Spleen (tissue), 11 donors: ENCODE measurements around the gene FTL. TPM values are rescaled to one million over a fixed set of nuclear protein-coding genes. Genes with fewer than 3 reads are reported as not detected.
"Not testable (repeated sequence)": the region's sequence is repeated elsewhere in the genome, so short reads cannot be mapped to it uniquely, and the experiment has no call there.

Experiments
- DNase-seq: peaks from one replicate; pipeline ENCODE4 v3.0.0-alpha.2; 2020
- H3K27ac ChIP-seq, 8 donors: fragments of 200-600 bp; sonication (generic) in 7 of 8; 1 replicate in 4 of 8; 2 replicates in 4 of 8; pipeline versions ENCODE4 v1.5.0 to v1.8.0; 2016 to 2021; ENCODE audit warnings: inconsistent platforms in 4 of 8, mild to moderate bottlenecking in 4 of 8, moderate library complexity in 1 of 8
- H3K27me3 ChIP-seq, 7 donors: fragments of 200-600 bp; sonication (generic) in 6 of 7; replicated peaks in 1 of 7; 1 replicate in 4 of 7; 2 replicates in 3 of 7; pipeline versions ENCODE4 v1.5.0 to v1.8.0; 2016 to 2021; ENCODE audit warnings: inconsistent platforms in 3 of 7, mild to moderate bottlenecking in 1 of 7
- H3K36me3 ChIP-seq, 6 donors: fragments of 200-600 bp; sonication (generic) in 5 of 6; 1 replicate in 4 of 6; 2 replicates in 2 of 6; pipeline versions ENCODE4 v1.5.0 to v1.8.0; 2016 to 2021; ENCODE audit warnings: inconsistent platforms in 2 of 6
- H3K4me1 ChIP-seq, 6 donors: fragments of 200-600 bp; sonication (generic) in 5 of 6; 1 replicate in 3 of 6; 2 replicates in 3 of 6; pipeline versions ENCODE4 v1.5.0 to v1.8.0; 2016 to 2021; ENCODE audit warnings: inconsistent platforms in 3 of 6
- H3K4me3 ChIP-seq, 8 donors: fragments of 200-600 bp; sonication (generic) in 7 of 8; 1 replicate in 4 of 8; 2 replicates in 4 of 8; pipeline versions ENCODE4 v1.5.0 to v1.8.0; 2016 to 2021; ENCODE audit warnings: inconsistent platforms in 4 of 8, mild to moderate bottlenecking in 4 of 8, moderate library complexity in 2 of 8
- H3K9me3 ChIP-seq, 8 donors: fragments of 200-600 bp; sonication (generic) in 7 of 8; 1 replicate in 4 of 8; 2 replicates in 4 of 8; pipeline versions ENCODE4 v1.5.0 to v1.8.0; 2016 to 2021; ENCODE audit warnings: inconsistent platforms in 4 of 8
- POLR2A ChIP-seq, 3 donors: fragments of 450-650 bp; IDR thresholded peaks; one replicate each; pipeline ENCODE4 v1.5.1; 2017; ENCODE audit warnings: antibody characterized with exemption in 3 of 3, mild to moderate bottlenecking in 1 of 3
- POLR2AphosphoS5 ChIP-seq, 3 donors: sonication (generic); formaldehyde crosslinking; IDR thresholded peaks; one replicate each; pipeline ENCODE4 v1.5.1; 2017; ENCODE audit warnings: antibody characterized with exemption in 3 of 3
- WGBS, 5 donors: extraction: QIAGEN DNeasy Blood & Tissue Kit in 3 of 5; methylation state at CpG; one replicate each; pipeline versions ENCODE4 v1.1.5 to v1.1.7; 2013 to 2018; 5-methylcytosine and 5-hydroxymethylcytosine counted together
- intact Hi-C: fragments of 100-400 bp; cut with DNase I; formaldehyde crosslinking; loops from one replicate; pipeline ENCODE4 v1.15.0; 2023; ENCODE audit warnings: low total_unique reads
- polyA plus RNA-seq, 3 donors: library from polyadenylated mRNA; stranded (reverse); fragments of 200-250 nt; gene quantifications; one replicate each; pipeline ENCODE4 v1.2.1, GENCODE V29; 2013
- total RNA-seq, 7 donors: library from RNA; depleted of rRNA in 3 of 7; stranded (reverse); fragments of >200 nt in 3 of 7; fragmentation: NEBNext Ultra II Directional in 4 of 7; extraction: Animal tissue kit (Norgen Biotek cat#: 25700) in 4 of 7; gene quantifications; one replicate each; pipeline versions ENCODE4 v1.1.0 to v1.2.1, GENCODE V29; 2016 to 2021
- TF ChIP-seq, protein P1 (sequence below), 11 experiments: fragments of 200-600 bp in 7 of 11; fragments of 450-650 bp in 4 of 11; sonication (generic) in 4 of 11; IDR thresholded peaks in 8 of 11; conservative IDR thresholded peaks in 3 of 11; 1 replicate in 7 of 11; 2 replicates in 4 of 11; pipeline versions ENCODE4 v1.4.0 to v1.8.0; 2016 to 2021; ENCODE audit warnings: antibody characterized with exemption in 11 of 11, inconsistent platforms in 4 of 11, mild to moderate bottlenecking in 1 of 11
- donor health status: healthy with polysubstance abuse.
- donor health status: DM: no; HTN: no; CAD: no; lungs with moderate emphysema.
- donor health status: DM: no; HTN: no; CAD: no.
- donor health status: Bipolar disorder and iron deficiency.
- donor health status: healthy.
- donor health status: DM: no; HTN: no; CAD: no.
- donor health status: DM: yes; HTN: yes; CAD: no.

Gene FTL
- total and polyA plus RNA-seq, 10 donors, result 4,960 to 14,078 (median 7,397) TPM

DNA sequence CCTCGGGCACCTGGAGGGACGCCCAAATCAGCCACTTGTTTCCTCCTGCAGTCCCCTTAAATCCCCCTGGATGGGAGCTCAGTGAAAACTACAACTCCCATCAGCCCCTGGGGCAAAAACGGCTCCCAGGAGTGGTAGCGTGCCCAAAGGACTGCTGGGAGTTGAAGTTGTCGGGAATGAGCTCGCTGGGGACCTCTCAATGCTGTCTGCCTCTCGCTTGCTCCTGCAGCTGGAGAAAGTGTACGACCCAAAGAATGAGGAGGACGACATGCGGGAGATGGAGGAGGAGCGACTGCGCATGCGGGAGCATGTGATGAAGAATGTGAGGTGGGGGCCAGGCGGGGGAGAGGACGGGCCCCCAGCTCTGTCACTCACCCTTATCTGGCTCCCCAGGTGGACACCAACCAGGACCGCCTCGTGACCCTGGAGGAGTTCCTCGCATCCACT, 46.3 kb upstream of the FTL start:
- peaks cover 0 to 7% (median 0%) of the 10 kb centered on the region in 6 donors for H3K4me1 ChIP-seq
- WGBS, 5 donors, result 87 to 95% (median 92%) methylated on average over 16 to 18 of the region's 18 CpGs
- intact Hi-C loops, result no loop called here
- H3K9me3 ChIP-seq, result no peaks in the 10 kb centered on the region
- H3K27me3 ChIP-seq, result no peaks in the 10 kb centered on the region
- no peak overlapping the region for H3K4me3 ChIP-seq
- no peak for DNase-seq
- TF ChIP-seq, protein P1, sequence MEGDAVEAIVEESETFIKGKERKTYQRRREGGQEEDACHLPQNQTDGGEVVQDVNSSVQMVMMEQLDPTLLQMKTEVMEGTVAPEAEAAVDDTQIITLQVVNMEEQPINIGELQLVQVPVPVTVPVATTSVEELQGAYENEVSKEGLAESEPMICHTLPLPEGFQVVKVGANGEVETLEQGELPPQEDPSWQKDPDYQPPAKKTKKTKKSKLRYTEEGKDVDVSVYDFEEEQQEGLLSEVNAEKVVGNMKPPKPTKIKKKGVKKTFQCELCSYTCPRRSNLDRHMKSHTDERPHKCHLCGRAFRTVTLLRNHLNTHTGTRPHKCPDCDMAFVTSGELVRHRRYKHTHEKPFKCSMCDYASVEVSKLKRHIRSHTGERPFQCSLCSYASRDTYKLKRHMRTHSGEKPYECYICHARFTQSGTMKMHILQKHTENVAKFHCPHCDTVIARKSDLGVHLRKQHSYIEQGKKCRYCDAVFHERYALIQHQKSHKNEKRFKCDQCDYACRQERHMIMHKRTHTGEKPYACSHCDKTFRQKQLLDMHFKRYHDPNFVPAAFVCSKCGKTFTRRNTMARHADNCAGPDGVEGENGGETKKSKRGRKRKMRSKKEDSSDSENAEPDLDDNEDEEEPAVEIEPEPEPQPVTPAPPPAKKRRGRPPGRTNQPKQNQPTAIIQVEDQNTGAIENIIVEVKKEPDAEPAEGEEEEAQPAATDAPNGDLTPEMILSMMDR (IDR thresholded peaks at IDR 0.05 in 8 of 11, conservative IDR thresholded peaks at IDR 0.05 in 3 of 11), result no peak
- peak in 2 of 3 donors; percentile 20 to 54 for TF ChIP-seq POLR2AphosphoS5 (IDR thresholded peaks at IDR 0.05)
- no peak overlapping the region for H3K27ac ChIP-seq
- peaks cover 2 to 100% (median 84%) of the 10 kb centered on the region in 6 donors for H3K36me3 ChIP-seq

DNA sequence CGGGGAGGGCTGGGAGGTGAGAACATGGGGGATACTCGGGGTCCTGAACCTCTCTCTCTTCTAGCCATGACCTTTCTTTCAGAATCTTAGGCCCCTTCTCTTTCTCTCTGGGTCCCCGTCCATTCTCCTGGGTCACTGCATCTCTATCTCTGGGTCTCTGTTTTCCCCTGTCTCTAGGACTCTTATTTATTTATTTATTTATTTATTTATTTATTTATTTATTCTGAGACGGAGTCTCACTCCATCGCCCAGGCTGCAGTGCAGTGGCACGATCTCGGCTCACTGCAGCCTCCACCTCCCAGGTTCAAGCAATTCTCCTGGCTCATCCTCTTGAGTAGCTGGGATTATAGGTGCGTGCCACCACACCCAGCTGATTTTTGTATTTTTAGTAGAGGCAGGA, 45.8 kb upstream of the FTL start:
- H3K27ac ChIP-seq, result not testable (repeated sequence)

DNA sequence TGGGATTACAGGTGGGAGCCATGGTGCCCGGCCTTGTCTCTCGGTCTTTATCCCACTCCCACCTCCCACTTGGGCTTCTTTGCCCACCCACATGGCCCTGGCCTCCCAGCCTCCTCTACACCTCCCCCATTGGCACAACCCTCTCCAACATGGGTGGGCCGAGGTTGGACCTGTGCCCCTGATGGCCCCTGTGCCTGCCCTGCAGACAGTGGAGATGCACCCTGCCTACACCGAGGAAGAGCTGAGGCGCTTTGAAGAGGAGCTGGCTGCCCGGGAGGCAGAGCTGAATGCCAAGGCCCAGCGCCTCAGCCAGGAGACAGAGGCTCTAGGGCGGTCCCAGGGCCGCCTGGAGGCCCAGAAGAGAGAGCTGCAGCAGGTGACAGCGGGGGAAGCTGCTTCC, 44.2 kb upstream of the FTL start:
- TF ChIP-seq POLR2AphosphoS5 (IDR thresholded peaks at IDR 0.05) (peak in 1 of 3 donors; percentile 57), POLR2A (IDR thresholded peaks at IDR 0.05) (no peak)
- TF ChIP-seq, protein P1 (IDR thresholded peaks at IDR 0.05 in 8 of 11, conservative IDR thresholded peaks at IDR 0.05 in 3 of 11), result no peak
- Histone ChIP-seq H3K4me1 (peaks cover 0 to 7% (median 0%) of the 10 kb centered on the region in 6 donors), H3K27me3 (no peaks in the 10 kb centered on the region), H3K4me3 (no peak overlapping the region), H3K36me3 (peaks cover 2 to 83% (median 64%) of the 10 kb centered on the region in 6 donors), H3K27ac (no peak overlapping the region), H3K9me3 (no peaks in the 10 kb centered on the region)
- intact Hi-C loops, result no loop called here
- no peak for DNase-seq
- 79 to 92% (median 85%) methylated on average over 7 to 10 of the region's 10 CpGs for WGBS, 5 donors

More for the DNA sequence above, 45.8 kb upstream of the FTL start:
- DNase-seq, H3K27me3 ChIP-seq, H3K4me1 ChIP-seq, H3K9me3 ChIP-seq, intact Hi-C loops, H3K4me3 ChIP-seq: not testable (repeated sequence)
- 89 to 96% (median 94%) methylated on average over 8 of the region's 8 CpGs for WGBS, 5 donors
- peaks cover 2 to 100% (median 79%) of the 10 kb centered on the region in 6 donors for H3K36me3 ChIP-seq

DNA sequence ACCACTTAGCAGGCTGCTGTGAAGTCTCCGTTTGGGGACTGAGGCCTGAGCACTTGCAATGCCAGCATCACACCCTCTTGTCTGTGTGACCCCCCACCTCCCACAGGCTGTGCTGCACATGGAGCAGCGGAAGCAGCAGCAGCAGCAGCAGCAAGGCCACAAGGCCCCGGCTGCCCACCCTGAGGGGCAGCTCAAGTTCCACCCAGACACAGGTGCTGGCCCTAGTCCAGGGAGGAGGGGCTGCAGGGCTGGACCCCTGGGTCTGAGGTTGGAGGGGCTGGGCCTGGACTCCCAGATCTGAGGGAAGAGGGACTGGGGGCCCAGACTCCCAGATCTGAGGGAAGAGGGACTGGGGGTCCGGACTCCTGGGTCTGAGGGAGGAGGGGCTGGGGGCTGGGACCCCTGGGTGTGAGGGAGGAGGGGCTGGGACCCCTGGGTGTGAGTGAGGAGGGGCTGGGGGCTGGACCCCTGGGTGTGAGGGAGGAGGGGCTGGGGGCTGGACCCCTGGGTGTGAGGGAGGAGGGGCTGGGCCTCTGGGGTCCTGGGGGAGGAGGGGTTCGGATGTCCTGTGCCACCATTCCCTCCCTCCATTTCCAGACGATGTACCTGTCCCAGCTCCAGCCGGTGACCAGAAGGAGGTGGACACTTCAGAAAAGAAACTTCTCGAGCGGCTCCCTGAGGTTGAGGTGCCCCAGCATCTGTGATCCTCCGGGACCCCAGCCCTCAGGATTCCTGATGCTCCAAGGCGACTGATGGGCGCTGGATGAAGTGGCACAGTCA, 43.2 kb upstream of the FTL start:
- Histone ChIP-seq H3K36me3 (peaks cover 2 to 74% (median 55%) of the 10 kb centered on the region in 6 donors), H3K9me3 (no peaks in the 10 kb centered on the region), H3K27me3 (no peaks in the 10 kb centered on the region), H3K27ac (no peak overlapping the region), H3K4me3 (no peak overlapping the region), H3K4me1 (peaks cover 0 to 7% (median under 1%) of the 10 kb centered on the region in 6 donors)
- 90 to 99% (median 96%) methylated on average over 8 to 12 of the region's 12 CpGs for WGBS, 5 donors
- no peak for DNase-seq
- peak in 2 of 3 donors; percentile 31 to 59 for TF ChIP-seq POLR2AphosphoS5 (IDR thresholded peaks at IDR 0.05)
- TF ChIP-seq POLR2A (IDR thresholded peaks at IDR 0.05), result no peak
- TF ChIP-seq, protein P1 (IDR thresholded peaks at IDR 0.05 in 8 of 11, conservative IDR thresholded peaks at IDR 0.05 in 3 of 11), result no peak
- intact Hi-C loops, result no loop called here
